ENCODE results near the gene TENT5A.

TENT5A gene

DNA sequence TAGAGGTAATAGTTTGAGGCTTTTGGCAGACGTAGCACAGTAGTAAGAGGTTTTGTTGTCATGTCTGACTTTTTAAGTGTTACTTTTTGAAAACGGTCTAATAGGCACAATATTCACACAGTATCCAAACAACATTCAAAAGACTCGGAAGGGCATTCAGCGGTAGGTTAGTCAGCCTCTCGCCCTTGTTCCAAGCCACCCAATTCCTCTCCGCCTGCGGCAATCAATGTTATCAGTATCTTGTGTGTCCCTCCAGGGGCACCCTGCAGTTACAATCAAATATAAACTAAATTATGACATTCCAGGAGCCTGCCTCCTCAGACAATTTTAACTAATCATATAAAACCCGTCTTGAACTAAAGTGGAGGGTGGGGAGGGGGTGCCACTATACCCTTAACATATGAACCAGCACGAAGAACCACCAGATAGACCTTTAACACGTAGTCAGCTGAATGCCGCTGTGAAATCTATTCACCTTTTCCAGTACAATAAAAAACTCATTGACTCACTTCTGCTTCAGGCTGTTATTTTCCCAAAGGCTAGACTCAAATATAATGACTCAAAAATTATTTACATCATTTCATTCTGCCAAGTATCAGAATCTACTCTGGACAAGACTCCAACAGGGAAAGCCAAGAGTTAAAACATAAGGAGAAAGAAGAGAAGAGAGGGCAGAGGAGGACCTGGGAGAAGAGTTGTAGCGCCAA is 1.6 kb downstream of the TENT5A start:
- Histone ChIP-seq H4K20me1 (ENCODE audit: insufficient read depth, low read length) (no peaks in the 10 kb centered on the region), H3K4me1 (ENCODE audit: low read length) (peaks cover 18% of the 10 kb centered on the region), H3K9ac (ENCODE audit: low read length) (no peak overlapping the region), H3K27ac (ENCODE audit: low read length) (no peak overlapping the region), H3K27me3 (ENCODE audit: low read depth, low read length) (no peaks in the 10 kb centered on the region), H3K4me3 (ENCODE audit: low read length) (peak overlapping the region; percentile 80), H3K9me3 (ENCODE audit: insufficient read depth, low read length) (no peaks in the 10 kb centered on the region), H3K36me3 (replicated peaks; ENCODE audit: low read depth, low read length) (peaks cover 38% of the 10 kb centered on the region), H3K79me2 (ENCODE audit: low read length) (peaks cover 15% of the 10 kb centered on the region), H3K4me2 (ENCODE audit: low read length) (peak overlapping the region; percentile 75), H2AFZ (ENCODE audit: low read depth, low read length) (no peak overlapping the region)
- no peak for TF ChIP-seq EZH2phosphoT487 (IDR thresholded peaks at IDR 0.05; ENCODE audit: low read depth)
- TF ChIP-seq, protein P1, sequence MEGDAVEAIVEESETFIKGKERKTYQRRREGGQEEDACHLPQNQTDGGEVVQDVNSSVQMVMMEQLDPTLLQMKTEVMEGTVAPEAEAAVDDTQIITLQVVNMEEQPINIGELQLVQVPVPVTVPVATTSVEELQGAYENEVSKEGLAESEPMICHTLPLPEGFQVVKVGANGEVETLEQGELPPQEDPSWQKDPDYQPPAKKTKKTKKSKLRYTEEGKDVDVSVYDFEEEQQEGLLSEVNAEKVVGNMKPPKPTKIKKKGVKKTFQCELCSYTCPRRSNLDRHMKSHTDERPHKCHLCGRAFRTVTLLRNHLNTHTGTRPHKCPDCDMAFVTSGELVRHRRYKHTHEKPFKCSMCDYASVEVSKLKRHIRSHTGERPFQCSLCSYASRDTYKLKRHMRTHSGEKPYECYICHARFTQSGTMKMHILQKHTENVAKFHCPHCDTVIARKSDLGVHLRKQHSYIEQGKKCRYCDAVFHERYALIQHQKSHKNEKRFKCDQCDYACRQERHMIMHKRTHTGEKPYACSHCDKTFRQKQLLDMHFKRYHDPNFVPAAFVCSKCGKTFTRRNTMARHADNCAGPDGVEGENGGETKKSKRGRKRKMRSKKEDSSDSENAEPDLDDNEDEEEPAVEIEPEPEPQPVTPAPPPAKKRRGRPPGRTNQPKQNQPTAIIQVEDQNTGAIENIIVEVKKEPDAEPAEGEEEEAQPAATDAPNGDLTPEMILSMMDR (IDR thresholded peaks at IDR 0.05; ENCODE audit: low read depth, low read length) = no peak

DNA sequence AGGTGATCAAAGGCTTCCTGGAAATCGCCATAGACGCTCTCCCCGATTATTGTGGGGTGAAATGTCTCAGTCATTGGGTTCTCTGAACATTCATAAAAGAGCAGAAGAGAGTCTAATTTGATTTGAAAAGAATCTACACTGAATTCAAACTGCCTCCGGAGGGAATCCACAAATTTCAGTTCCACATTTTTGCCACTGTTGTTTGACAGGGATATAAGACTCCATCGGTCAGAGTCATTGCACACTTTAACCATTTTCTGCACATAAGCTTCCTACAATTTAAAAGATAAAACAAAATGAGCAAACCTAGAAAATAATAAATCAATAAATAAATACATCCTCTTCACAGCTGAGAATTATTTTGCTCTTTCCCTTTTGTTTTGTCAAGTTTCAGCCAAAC is 2.3 kb downstream of the TENT5A start:
- no peak for TF ChIP-seq EZH2phosphoT487 (IDR thresholded peaks at IDR 0.05; ENCODE audit: low read depth)
- TF ChIP-seq, protein P1 (IDR thresholded peaks at IDR 0.05; ENCODE audit: low read depth, low read length) = no peak
- no peak overlapping the region for H3K4me3 ChIP-seq (ENCODE audit: low read length)
- peaks cover 43% of the 10 kb centered on the region for H3K36me3 ChIP-seq (replicated peaks; ENCODE audit: low read depth, low read length)
- H3K27me3 ChIP-seq (ENCODE audit: low read depth, low read length) = no peaks in the 10 kb centered on the region
- H2AFZ ChIP-seq (ENCODE audit: low read depth, low read length) = no peak overlapping the region
- H3K4me2 ChIP-seq (ENCODE audit: low read length) = peak overlapping the region; percentile 75; the same call in 1 of the 2 replicates
- H3K9me3 ChIP-seq (ENCODE audit: insufficient read depth, low read length) = no peaks in the 10 kb centered on the region
- H3K9ac ChIP-seq (ENCODE audit: low read length) = no peak overlapping the region
- H3K4me1 ChIP-seq (ENCODE audit: low read length) = peaks cover 21% of the 10 kb centered on the region
- peaks cover 15% of the 10 kb centered on the region for H3K79me2 ChIP-seq (ENCODE audit: low read length)
- 0 out of 2 replicates have a peak, but pooled peaks cover 2% of the 10 kb centered on the region for H4K20me1 ChIP-seq (ENCODE audit: insufficient read depth, low read length)
- H3K27ac ChIP-seq (ENCODE audit: low read length) = no peak overlapping the region

DNA sequence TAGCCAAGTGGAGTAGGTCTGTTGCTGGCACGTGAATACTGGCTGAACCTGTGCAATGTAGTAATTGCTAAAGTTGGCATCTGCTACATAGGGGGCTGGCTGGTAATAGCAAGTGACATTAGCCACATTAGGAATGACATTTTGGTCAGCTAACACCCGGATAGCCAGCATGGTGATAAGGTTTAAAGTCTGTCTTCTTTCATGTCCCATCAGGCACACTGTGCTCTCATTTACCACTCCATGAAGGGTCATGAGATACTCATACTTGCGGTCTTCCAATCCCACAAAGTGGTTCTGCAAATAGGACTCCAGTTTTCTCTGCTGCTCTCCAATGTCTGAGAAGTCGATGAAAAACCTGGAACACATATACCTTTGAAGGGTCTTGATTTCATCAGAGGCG is 2.8 kb downstream of the TENT5A start:
- no peak overlapping the region for H2AFZ ChIP-seq (ENCODE audit: low read depth, low read length)
- TF ChIP-seq EZH2phosphoT487 (IDR thresholded peaks at IDR 0.05; ENCODE audit: low read depth) = no peak
- TF ChIP-seq, protein P1 (IDR thresholded peaks at IDR 0.05; ENCODE audit: low read depth, low read length) = no peak
- H4K20me1 ChIP-seq (ENCODE audit: insufficient read depth, low read length) = 0 out of 2 replicates have a peak, but pooled peaks cover 3% of the 10 kb centered on the region
- no peak overlapping the region for H3K4me3 ChIP-seq (ENCODE audit: low read length)
- H3K4me2 ChIP-seq (ENCODE audit: low read length) = no peak overlapping the region
- H3K9me3 ChIP-seq (ENCODE audit: insufficient read depth, low read length) = no peaks in the 10 kb centered on the region
- H3K27me3 ChIP-seq (ENCODE audit: low read depth, low read length) = no peaks in the 10 kb centered on the region
- peaks cover 15% of the 10 kb centered on the region for H3K79me2 ChIP-seq (ENCODE audit: low read length)
- peaks cover 26% of the 10 kb centered on the region for H3K4me1 ChIP-seq (ENCODE audit: low read length)
- peaks cover 44% of the 10 kb centered on the region for H3K36me3 ChIP-seq (replicated peaks; ENCODE audit: low read depth, low read length)
- no peak overlapping the region for H3K9ac ChIP-seq (ENCODE audit: low read length)
- H3K27ac ChIP-seq (ENCODE audit: low read length) = no peak overlapping the region

DNA sequence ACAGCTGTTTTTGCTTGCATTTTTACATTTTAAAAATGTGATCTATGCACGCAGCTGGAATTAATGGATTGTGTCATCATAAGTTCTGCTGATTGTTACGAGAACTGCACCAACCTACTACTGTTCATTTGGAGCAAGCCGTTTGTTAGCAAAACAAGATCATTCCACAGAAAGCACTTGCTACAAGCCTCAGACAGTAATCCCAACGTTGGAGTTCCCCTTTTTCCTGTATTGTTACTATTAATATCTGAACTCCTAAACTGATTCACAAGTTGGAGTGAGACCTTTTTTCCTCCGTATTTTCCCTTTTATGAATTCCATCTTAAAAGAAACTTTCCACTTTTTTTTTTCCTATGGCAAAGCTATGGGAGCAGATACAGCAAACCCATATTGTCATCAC is 3.5 kb downstream of the TENT5A start:
- H4K20me1 ChIP-seq (ENCODE audit: insufficient read depth, low read length) = 0 out of 2 replicates have a peak, but pooled peaks cover 3% of the 10 kb centered on the region
- H3K9me3 ChIP-seq (ENCODE audit: insufficient read depth, low read length) = no peaks in the 10 kb centered on the region
- no peak overlapping the region for H3K27ac ChIP-seq (ENCODE audit: low read length)
- no peaks in the 10 kb centered on the region for H3K27me3 ChIP-seq (ENCODE audit: low read depth, low read length)
- peaks cover 44% of the 10 kb centered on the region for H3K36me3 ChIP-seq (replicated peaks; ENCODE audit: low read depth, low read length)
- no peak for TF ChIP-seq EZH2phosphoT487 (IDR thresholded peaks at IDR 0.05; ENCODE audit: low read depth)
- TF ChIP-seq, protein P1 (IDR thresholded peaks at IDR 0.05; ENCODE audit: low read depth, low read length) = no peak
- H3K9ac ChIP-seq (ENCODE audit: low read length) = no peak overlapping the region
- no peak overlapping the region for H3K4me3 ChIP-seq (ENCODE audit: low read length)
- H2AFZ ChIP-seq (ENCODE audit: low read depth, low read length) = no peak overlapping the region
- peaks cover 15% of the 10 kb centered on the region for H3K79me2 ChIP-seq (ENCODE audit: low read length)
- H3K4me1 ChIP-seq (ENCODE audit: low read length) = peaks cover 30% of the 10 kb centered on the region
- H3K4me2 ChIP-seq (ENCODE audit: low read length) = no peak overlapping the region

Measured in OCI-LY3 (cell line).